Measurements from ENCODE around the gene LMCD1. TPM values are rescaled to one million over a fixed set of nuclear protein-coding genes. Genes with fewer than 3 reads are reported as not detected.
A peak's percentile ranks its signal among the peaks of the same experiment; 100 is the strongest.

The LMCD1 gene
- total and polyA plus RNA-seq, 2 of the 8 experiments (the other 6 are each of a cell fraction or from before 2014, with no cell fraction given): 12.3 to 26.5 TPM

GRCh38 chr3:8501371-8502131, at the start of gene LMCD1 (continued):
- TF ChIP-seq CHD7 (IDR thresholded peaks at IDR 0.05; ENCODE audit: insufficient replicate concordance, low read length) (no peak), TEAD4 (IDR thresholded peaks at IDR 0.05; ENCODE audit: low read depth, low read length) (peak; percentile 72), POLR2AphosphoS5 (IDR thresholded peaks at IDR 0.05; ENCODE audit: low read depth, low read length) (peak; percentile 52; the same call in 1 of the 2 replicates), TAF7 (optimal IDR thresholded peaks at IDR 0.05; ENCODE audit: borderline replicate concordance, low read depth, low read length) (peak; percentile 25), RAD21 (IDR thresholded peaks at IDR 0.05 in 1 of 2, conservative IDR thresholded peaks at IDR 0.05 in 1 of 2; ENCODE audit: low read depth in 2 of 2, low read length in 2 of 2) (peak in 1 of 2 experiments; percentile 9; a peak in 2 of 4 replicates), CHD2 (IDR thresholded peaks at IDR 0.05; ENCODE audit: low read length) (peak; percentile 76)
- TF ChIP-seq, protein P1, sequence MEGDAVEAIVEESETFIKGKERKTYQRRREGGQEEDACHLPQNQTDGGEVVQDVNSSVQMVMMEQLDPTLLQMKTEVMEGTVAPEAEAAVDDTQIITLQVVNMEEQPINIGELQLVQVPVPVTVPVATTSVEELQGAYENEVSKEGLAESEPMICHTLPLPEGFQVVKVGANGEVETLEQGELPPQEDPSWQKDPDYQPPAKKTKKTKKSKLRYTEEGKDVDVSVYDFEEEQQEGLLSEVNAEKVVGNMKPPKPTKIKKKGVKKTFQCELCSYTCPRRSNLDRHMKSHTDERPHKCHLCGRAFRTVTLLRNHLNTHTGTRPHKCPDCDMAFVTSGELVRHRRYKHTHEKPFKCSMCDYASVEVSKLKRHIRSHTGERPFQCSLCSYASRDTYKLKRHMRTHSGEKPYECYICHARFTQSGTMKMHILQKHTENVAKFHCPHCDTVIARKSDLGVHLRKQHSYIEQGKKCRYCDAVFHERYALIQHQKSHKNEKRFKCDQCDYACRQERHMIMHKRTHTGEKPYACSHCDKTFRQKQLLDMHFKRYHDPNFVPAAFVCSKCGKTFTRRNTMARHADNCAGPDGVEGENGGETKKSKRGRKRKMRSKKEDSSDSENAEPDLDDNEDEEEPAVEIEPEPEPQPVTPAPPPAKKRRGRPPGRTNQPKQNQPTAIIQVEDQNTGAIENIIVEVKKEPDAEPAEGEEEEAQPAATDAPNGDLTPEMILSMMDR (IDR thresholded peaks at IDR 0.05; ENCODE audit: control extremely low read depth in 1 of 3, insufficient read depth in 1 of 3, low read depth in 1 of 3, low read length in 3 of 3): no peak

Data from H1 (cell line).